ENCODE measurements around the gene CACNA1C.

The CACNA1C gene

GRCh38 chr12:2372735-2373134 lies 319.9 kb downstream of the CACNA1C start:
- DNase-seq, result peak in 2 of 14 donors; percentile 13 to 89

GRCh38 chr12:2373307-2373706 lies 320.5 kb downstream of the CACNA1C start:
- DNase-seq, result no peak

- DNase-seq, result no peak
Observed at GRCh38 chr12:2374092-2374906, 321.5 kb downstream of the CACNA1C start.

- DNase-seq, result no peak
Observed at GRCh38 chr12:2375871-2376270, 323.1 kb downstream of the CACNA1C start.

GRCh38 chr12:2376908-2377657 lies 324.3 kb downstream of the CACNA1C start:
- no peak for DNase-seq

- no peak for DNase-seq
Observed at GRCh38 chr12:2378835-2379330, 326.1 kb downstream of the CACNA1C start.

GRCh38 chr12:2380946-2381345 lies 328.2 kb downstream of the CACNA1C start:
- no peak for DNase-seq

- DNase-seq, result no peak
Observed at GRCh38 chr12:2382370-2383155, 329.8 kb downstream of the CACNA1C start.

GRCh38 chr12:2383325-2384028 lies 330.7 kb downstream of the CACNA1C start:
- DNase-seq, result no peak

GRCh38 chr12:2384029-2384386 lies 331.2 kb downstream of the CACNA1C start:
- DNase-seq, result no peak

GRCh38 chr12:2384533-2385351 lies 332.0 kb downstream of the CACNA1C start:
- no peak for DNase-seq

- no peak for DNase-seq
Observed at GRCh38 chr12:2385529-2385928, 332.7 kb downstream of the CACNA1C start.

GRCh38 chr12:2386566-2386965 lies 333.8 kb downstream of the CACNA1C start:
- DNase-seq, result no peak

GRCh38 chr12:2387103-2387834 lies 334.5 kb downstream of the CACNA1C start:
- peak in 1 of 14 donors; percentile 18 for DNase-seq

- DNase-seq, result no peak
Observed at GRCh38 chr12:2389079-2389790, 336.4 kb downstream of the CACNA1C start.

GRCh38 chr12:2390133-2390532 lies 337.3 kb downstream of the CACNA1C start:
- no peak for DNase-seq

GRCh38 chr12:2390850-2391390 lies 338.1 kb downstream of the CACNA1C start:
- no peak for DNase-seq

GRCh38 chr12:2391740-2392331 lies 339.0 kb downstream of the CACNA1C start:
- no peak for DNase-seq

GRCh38 chr12:2393016-2393415 lies 340.2 kb downstream of the CACNA1C start:
- DNase-seq, result peak in 5 of 14 donors; percentile 5 to 37 (median 27)
